ENCODE results near the gene PRPF31.
"Not testable (repeated sequence)": the region's sequence is repeated elsewhere in the genome, so short reads cannot be mapped to it uniquely, and the experiment has no call there.

Gene PRPF31

GRCh38 chr19:54160854-54161253 is 45.3 kb downstream of the PRPF31 start:
- DNase-seq (ENCODE audit: low read depth in 1 of 2, low spot score in 1 of 2) = no peak

- DNase-seq (ENCODE audit: low read depth in 1 of 2, low spot score in 1 of 2) = peak; percentile 65 to 70
Observed at GRCh38 chr19:54162241-54162805, 46.8 kb downstream of the PRPF31 start.

- no peak for DNase-seq (ENCODE audit: low read depth in 1 of 2, low spot score in 1 of 2)
Observed at GRCh38 chr19:54162884-54163283, 47.3 kb downstream of the PRPF31 start.

DNA sequence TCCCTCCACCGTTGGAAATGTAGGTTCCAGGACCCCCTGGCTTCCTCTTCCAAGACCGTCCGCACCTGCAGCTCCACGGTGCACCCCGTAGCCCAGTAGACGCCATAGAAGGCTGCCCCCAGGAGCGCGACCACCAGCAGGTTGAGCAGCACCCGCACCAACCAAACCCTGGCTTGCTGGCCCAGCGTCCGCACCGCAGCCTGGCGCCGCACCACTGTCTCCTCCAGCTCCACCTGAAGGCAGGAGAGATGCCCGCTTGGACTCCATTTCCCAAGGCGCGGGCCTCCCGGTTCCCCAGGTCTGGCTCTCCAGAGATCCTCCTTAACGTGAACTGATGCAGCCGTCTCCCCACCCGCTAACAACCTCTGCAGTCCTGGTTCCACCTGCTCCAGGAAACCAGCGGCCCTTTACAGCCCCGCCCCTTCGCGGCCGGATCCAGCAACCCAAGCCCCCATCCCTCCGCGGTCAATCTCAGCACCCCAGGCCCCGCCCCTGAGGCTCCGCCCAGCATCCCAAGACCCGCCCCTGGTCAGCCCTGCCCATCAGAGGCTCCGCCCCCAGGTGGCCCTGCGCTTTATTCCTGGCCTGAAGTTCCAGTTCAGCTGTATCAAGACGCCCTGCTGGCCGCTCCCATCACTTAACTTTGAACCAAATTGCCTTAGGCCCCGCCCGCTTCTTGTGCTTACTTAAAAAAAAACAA is 49.0 kb downstream of the PRPF31 start:
- peak in 1 of 2 donors; percentile 25 for DNase-seq (ENCODE audit: low read depth in 1 of 2, low spot score in 1 of 2)

DNA sequence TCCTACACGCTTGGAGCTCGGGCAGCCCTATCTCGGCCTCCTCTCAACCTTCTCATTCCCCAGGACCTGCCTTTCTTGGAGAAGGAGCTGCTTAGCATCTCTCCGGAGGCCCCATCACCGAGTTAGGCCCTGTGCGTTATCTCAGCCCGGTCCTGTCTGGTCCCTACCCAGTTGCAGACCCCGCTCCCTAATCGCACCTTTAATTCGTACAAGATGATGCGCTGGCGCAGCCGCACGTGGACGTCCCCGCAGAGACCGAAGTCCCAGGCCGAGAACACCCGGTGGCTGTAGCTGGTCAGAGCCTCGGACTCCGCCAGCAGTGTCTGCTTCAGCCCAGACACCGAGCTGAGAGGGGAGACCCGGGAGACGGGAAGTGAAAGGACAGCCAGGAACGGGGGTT is 49.7 kb downstream of the PRPF31 start:
- no peak for DNase-seq (ENCODE audit: low read depth in 1 of 2, low spot score in 1 of 2)

GRCh38 chr19:54168174-54168917 is 52.8 kb downstream of the PRPF31 start:
- peak; percentile 82 to 91 for DNase-seq (ENCODE audit: low read depth in 1 of 2, low spot score in 1 of 2)

- DNase-seq (ENCODE audit: low read depth in 1 of 2, low spot score in 1 of 2) = no peak
Observed at GRCh38 chr19:54169149-54169740, 53.7 kb downstream of the PRPF31 start.

DNA sequence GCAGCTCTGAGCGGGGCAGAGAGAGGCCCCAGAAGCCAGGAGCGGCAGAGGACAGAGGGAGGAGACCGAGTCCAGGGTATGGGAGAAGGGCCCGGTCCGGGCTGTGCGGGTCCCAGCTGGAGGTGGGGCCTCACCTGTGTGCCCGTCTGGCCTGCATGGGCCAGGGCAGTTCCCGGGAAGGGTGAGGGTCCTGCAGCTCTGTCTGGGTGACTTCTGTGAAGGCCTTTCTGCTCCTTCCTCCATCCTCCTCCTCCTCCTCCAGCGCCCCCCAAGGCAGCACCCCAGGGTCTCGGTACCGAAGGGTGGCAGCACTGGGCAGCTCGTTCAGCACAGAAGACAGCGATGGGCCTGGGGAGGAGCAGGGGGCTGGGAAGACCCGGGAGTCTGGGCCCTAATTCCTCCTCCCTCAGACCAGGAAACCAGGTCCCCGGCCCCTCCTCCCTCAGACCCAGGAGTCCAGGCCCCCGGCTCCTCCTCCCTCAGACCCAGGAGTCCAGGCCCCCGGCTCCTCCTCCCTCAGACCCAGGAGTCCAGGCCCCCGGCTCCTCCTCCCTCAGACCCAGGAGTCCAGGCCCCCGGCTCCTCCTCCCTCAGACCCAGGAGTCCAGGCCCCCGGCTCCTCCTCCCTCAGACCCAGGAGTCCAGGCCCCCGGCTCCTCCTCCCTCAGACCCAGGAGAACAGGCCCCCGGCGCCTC is 56.3 kb downstream of the PRPF31 start:
- not testable (repeated sequence) for DNase-seq (ENCODE audit: low read depth in 1 of 2, low spot score in 1 of 2)

DNA sequence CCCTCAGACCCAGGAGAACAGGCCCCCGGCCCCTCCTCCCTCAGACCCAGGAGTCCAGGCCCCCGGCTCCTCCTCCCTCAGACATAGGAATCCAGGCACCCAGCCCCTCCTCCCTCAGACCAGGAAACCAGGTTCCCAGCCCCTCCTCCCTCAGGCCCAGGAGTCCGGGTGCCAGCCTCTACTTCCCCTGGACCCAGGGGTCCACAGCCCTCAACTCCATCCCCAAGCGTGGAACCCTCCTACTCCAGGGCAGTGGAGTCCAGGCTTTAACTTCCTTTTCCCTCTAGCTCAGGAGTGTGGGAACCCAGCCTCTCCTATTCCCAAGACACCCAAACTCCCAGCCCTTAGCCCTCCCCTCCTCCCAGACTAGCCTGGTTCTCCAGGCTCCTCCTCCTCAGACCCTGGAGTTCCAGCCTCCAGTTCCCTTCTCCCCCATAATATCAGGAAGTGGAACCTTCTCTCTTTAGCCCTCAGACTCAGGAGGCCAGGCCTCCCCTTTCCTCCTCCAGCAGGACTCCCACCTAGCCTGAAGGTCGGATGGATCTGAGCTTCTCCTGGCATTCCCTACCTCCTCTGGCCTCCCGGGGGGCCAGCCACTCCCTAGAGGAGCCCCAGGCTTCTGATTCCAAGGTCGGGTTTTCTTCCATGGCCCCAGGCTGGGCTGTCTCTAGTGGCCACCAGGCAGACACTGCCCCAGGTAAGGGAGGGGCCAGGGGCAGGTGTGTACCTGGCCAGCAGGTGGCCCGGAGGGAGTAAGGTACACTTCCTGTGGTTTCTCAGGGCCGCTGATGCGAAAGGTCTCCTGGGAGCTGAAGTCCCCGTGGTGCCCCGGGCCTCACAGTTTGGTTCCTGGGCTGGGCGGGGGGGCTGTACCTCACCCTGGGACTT is 57.2 kb downstream of the PRPF31 start, which contains the start of gene TMC4:
Gene TMC4, minus strand, starts transcription at position 690 of the 888 bp plus-strand sequence. Its CDS starts 43 bp downstream, at position 647.
- no peak for DNase-seq (ENCODE audit: low read depth in 1 of 2, low spot score in 1 of 2)

- no peak for DNase-seq (ENCODE audit: low read depth in 1 of 2, low spot score in 1 of 2)
Observed at GRCh38 chr19:54173359-54173699, 57.8 kb downstream of the PRPF31 start.

GRCh38 chr19:54173951-54174834 is 58.6 kb downstream of the PRPF31 start:
- DNase-seq (ENCODE audit: low read depth in 1 of 2, low spot score in 1 of 2) = no peak

- no peak for DNase-seq (ENCODE audit: low read depth in 1 of 2, low spot score in 1 of 2)
Observed at GRCh38 chr19:54178581-54179261, 63.2 kb downstream of the PRPF31 start.

DNA sequence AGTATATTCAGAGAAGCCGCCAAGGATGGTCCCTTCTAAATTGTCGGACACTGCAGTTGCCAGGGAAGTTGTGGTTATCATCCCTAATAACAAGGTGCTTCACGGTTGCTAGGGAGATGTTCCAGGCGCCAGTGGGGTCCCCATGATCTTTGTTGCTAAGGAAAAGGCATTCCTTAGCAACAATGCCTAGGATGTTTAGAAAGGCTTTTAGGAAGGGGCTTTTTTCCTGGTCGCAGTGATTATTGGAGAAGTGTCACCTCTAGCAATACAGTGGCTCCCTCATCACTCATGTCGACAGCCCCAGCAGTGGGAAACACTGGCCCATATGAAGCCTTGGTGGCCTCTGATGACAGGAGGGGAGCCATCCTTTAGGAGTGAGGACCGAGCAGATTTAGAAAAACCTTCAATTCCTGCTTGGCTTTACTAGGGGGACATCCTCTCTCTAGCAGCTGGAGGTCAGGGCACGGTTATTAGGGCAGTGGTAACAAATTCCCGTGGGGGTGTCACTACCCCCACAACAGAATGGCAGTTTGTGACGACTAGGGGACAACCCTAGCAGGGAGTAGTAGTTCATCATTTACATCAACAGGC is 63.8 kb downstream of the PRPF31 start:
- no peak for DNase-seq (ENCODE audit: low read depth in 1 of 2, low spot score in 1 of 2)

DNA sequence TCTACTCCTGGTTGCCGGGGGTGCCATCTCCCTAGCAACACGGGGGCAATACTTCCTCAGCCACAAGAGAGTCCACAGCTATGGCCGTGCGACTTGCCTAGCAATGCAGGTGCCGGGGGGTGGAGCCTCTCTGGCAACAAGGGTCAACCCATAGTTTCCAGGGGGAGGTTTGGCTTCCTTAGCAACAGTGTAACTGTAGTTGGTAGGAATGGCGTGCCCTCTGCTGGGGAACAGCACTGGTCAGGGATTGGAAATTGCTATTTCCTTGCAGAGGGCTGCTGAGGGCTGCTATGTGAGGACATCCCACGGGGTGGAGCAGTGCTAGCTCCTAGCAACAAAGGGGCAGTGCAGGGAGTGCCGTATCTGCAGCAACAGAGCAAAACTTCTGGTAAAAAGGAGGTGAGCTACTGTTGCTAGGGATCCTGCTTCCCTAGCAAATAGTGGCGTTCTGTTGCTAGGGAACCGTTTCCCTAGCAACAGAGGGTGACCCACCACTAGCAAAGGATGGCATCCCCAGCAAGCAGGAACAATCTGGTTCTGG is 64.4 kb downstream of the PRPF31 start:
- no peak for DNase-seq (ENCODE audit: low read depth in 1 of 2, low spot score in 1 of 2)

- DNase-seq (ENCODE audit: low read depth in 1 of 2, low spot score in 1 of 2) = no peak
Observed at GRCh38 chr19:54180691-54181091, 65.1 kb downstream of the PRPF31 start.

Data from activated CD4-positive, alpha-beta T cell treated with anti-CD3 and anti-CD28 coated beads, Interleukin-2, amount 50 U/mL, for 24 hours (primary cell).